T-helper 2 cell (primary cell): ENCODE results near the gene KCNQ1OT1.

Source experiments
- DNase-seq, 5 experiments: peaks; one replicate each; pipeline versions ENCODE4 v3.0.0 to v3.0.0-alpha.2; 2012 to 2022

The KCNQ1OT1 gene

GRCh38 chr11:2666828-2667570 is 32.8 kb downstream of the KCNQ1OT1 start:
- no peak for DNase-seq

DNA sequence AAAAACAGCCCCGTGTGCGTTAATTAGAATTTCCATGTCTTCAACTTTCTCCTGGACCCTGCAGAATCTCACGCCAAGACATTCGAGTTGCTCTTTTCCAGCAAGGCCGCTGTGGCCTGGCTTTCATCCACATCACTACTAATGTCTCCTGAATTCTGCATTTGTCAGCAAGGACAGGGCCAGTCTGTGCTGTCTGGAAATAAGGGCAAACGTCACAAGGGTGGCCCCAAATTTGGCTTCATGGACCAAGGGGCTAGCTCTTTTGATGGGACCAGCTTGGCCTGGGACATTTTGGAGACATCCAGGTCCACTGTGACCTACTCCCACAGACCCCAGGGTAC is 33.4 kb downstream of the KCNQ1OT1 start:
- DNase-seq, result no peak

DNA sequence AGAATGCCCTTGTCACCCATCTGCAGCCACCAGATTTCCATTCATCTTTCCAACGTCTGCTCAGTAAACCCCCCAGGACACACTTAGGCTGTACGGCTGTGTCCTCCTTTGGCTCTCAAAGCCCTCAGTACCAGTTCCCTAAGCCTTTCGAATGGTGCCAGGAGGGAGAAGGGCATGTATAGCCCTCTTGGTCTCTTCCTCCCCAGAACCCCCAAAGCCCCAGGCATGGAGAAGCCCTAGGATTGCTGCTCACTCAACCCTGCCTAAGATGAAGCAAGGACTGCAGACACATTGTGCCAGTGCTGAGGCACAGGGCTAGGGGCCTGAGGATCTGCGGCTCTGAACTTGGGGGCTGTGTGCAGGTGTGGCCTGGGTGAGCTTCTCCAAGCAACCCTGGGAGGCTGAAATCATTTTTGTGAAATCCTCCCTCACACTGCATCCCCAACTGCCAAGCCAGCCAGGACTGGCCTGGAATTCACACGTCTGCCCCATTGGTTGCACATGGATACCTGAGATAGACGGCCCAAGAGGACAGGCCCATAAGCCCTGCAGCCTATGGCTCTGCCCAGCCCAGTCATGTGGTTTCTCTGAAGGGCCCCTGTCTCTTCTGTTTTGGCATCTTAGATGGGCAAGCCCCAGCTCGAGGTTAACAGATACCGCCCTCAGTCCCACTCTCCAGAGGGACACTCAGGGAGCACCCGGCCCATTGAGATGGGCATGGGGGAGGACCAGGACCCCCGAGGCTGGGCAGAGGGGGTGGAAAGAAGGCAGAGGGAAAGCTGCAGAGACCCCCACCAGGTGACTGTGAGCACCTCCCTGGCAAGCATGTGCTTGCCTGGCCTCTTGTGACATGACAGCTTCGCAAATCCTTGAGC is 34.0 kb downstream of the KCNQ1OT1 start:
- no peak for DNase-seq

DNA sequence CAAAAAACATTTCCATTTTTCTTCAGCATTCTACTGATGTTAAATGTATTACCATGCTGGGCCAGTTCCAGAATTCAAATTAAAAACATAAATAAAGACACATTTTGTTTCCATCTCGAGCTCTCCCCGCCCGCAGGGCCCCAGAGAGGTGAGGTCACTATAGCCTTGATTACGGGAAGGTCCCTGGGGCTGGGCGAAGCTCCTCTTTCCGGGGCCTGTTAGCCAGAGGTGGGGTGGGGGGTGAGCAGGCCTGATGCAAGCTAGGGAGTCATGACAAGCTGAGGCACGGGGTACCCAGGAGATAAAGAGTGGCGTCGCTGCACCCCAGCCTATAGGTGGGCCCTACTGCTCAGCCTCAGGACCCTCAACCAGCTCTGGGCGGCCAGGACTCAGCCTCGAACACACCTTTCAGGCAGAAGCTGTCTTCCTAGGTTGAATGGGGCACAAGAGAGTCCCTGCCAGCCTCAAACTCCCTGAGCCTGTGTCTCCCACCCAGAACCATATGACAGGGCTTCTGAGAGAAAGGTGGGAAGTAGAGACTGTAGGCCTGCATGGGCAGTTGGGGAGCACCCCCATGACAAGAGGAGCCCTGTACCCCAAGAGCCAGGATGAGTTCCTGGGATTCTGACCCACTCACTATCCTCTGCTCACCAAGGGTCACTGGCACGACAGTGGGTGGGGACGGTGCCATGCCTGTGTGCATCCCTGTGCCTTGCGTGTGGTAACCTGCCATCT is 34.8 kb downstream of the KCNQ1OT1 start:
- DNase-seq, result no peak

- no peak for DNase-seq
Measured at GRCh38 chr11:2664376-2664775, 35.4 kb downstream of the KCNQ1OT1 start.

DNA sequence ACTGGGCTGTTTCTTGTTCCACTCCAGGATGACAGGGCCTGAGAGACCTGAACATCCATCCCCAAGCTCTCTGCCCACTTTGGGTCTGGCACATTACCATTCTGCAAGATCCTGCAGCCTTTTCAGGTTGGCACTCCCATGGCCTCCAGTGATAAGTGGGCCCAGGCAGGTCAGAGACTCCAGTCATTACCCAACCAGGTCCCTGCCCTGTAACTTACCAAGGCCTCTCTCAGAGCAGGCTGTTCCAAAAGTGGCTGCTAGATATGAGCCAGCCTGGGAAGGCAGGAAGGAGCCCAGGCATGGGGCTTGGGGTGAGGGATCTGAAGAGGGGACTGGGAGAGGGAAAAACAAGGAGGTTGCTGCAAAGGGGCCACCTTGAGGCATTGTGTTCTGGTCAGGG is 35.9 kb downstream of the KCNQ1OT1 start:
- DNase-seq, result no peak

GRCh38 chr11:2663506-2663905 is 36.3 kb downstream of the KCNQ1OT1 start:
- DNase-seq, result no peak

DNA sequence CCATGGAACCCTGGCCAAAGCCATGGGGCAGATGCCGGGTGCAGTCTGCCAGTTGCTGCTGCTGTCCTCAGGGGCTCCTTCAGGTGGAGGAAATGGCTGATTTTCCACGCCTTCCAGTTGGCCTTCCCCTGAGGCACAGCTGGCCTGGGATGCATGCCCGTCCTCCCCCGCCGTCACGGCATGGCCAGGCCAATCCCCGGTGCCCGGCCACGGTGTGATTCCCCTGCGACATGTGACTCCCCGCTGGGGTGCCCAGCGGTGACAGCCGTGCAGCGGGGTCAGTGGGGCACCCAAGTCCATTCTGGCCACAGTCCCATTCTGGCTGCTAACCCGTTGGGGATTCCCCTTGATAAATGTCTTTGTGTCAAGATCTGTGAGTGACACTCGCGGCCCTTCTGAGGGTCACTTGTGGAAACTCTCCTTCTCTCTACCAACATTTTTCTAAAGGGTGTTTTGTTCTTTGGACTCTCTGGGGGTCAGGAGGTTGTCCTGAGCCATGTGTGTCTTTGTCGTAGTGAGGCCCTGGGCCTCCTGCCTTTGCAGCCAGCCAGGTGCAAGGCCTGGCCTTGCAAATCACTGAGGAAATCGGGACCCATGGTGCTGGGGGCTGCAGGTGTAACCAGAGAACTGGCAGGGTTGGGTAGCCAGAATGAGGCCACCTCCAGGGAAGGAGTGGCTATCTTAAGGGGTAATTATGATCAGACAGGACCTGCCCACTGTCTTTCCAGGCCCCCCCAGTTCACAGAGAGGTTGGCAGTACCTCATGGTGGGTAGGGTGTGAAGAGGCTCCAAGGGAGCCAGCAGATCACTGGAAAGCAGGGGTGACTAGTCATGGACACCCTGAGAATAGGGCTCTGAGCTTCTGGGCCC is 37.1 kb downstream of the KCNQ1OT1 start:
- no peak for DNase-seq

DNA sequence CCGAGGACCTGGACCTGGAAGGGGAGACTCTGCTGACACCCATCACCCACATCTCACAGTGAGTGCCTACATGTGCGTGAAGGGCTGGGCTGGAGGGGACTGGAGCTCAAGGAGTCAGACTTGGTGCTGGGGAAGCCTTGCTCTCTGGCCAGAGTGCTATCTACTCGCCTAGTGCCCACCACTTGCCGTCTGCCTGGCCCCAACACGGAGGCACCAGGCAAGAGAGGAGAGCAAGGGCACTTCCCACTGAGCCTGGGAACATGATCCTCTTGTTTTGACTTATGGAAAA is 37.8 kb downstream of the KCNQ1OT1 start:
- DNase-seq, result no peak

DNA sequence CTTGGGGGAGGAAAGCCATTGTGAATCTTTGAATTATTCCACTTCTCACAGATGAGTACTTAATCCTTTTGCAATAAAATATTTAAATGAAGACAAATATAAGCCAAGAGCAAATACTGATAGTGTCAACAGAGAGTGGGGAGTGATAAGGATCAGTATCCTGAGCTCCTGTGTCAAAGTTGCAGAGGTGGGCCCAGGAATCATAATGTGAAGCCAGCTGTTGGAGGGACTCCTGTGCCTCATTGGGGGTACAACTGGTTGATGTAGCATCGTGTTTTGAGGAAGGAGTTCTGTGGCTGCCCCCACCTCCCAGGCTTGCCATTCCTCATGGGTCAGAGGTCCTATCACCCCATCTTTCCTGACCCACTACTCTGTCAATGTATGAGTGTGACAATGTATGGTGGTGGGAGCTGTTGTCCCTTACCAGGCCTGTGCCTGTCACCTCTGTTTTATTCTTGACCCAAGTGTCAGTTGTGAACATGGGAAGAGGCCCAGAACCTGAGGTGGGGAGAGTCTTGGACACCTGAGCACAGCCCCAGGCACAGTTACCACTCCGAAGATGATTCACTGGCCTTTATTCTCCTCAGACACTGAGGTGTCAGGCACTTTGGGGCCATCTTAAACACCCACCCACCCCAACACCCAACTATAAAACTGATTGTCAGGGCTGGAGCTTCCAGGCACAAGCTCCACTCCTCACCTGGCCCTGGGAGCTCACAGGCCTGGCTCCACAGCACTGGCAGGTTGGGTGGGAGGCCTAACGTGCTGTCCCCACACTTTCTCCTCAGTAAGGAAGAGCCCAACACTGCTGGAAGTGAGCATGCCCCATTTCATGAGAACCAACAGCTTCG is 38.4 kb downstream of the KCNQ1OT1 start:
- no peak for DNase-seq

GRCh38 chr11:2660357-2660939 is 39.3 kb downstream of the KCNQ1OT1 start:
- no peak for DNase-seq

DNA sequence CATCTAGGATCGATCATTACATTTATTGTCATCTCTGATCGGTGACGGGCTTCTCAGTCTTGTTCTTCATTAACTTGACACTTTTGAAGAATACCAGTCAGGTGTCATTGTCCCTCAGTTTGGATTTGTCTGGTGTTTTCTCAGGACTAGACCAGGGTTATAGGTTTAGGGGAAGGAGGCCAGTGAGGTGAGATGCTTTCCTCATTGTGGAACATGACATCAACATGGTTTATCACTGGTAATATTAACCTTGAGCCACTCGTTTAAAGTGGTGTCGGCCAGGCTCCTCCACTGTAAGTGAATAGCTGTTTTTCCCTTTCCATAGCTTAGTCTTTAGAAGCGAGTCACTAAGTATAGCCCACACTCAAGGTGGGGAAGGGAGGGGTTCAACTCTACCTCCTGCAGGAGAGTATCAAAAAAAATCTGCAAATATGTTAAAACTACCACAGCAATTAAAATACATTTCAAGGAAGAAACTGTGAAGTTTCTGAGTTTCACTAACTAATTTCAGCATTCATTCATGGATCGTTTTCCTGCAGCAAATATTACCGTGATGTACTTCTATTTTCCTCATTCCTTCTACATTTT is 42.0 kb downstream of the KCNQ1OT1 start:
- DNase-seq, result no peak

GRCh38 chr11:2656859-2657258 is 42.9 kb downstream of the KCNQ1OT1 start:
- no peak for DNase-seq

GRCh38 chr11:2655834-2656622 is 43.8 kb downstream of the KCNQ1OT1 start:
- DNase-seq, result no peak

DNA sequence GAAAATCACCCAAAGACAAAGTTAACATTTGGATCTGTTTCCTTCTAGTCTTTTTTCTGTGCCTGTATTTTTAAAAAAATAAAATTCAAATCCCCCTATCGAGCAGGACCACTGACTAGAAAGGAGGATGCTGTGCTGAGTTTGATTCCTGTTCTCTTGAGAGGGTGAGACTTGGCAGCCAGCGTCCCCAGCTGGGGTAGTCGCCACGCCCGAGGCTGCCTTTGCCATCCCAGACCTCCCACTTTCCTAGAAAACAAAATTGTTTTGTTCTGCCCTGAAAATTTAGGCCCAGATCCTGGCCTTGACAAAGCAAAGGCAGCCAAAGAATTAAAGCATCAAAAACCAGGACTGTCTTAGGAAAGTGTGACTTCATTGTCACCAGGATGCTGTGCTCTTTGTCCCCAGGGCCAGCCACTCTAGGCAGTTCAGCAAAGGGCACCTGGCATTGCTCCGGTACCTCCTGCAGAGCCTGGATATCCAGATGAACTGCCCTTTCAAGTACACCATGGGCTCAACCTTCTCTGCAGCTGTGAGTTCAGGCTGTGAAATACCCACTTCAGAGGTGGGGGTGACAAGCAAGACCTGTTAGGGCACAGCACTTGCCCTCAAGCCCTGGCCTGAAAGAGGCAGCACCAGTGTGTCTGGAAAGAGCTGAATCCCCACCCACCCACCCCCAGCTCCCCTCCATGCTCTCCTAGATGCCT is 44.6 kb downstream of the KCNQ1OT1 start:
- DNase-seq, result no peak

- no peak for DNase-seq
Measured at GRCh38 chr11:2653930-2654739, 45.7 kb downstream of the KCNQ1OT1 start.

DNA sequence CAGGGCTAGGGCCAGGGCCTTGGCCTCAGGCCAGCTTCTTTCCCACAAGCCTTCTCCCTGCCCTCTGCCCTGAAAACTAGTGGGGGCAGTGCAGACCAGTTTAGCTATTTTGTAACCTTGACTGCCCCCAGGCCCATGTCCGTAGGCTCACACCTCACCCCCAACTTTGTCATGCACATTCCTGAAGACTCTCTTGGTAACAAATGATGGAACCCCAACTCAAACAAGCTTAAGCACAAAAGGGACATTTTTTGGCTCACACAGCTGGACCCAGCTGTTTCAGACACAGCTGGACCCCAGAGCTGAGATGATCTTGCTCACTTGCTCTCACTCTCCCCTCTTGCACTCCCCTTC is 46.6 kb downstream of the KCNQ1OT1 start:
- DNase-seq, result no peak

GRCh38 chr11:2652333-2653197 is 47.2 kb downstream of the KCNQ1OT1 start:
- no peak for DNase-seq
